BLaER1 treated with 17β-estradiol and CSF1 and Interleukin-3, amounts not matched to agents 10 nM and 100 nM (cell line): ENCODE results near the gene TMEM114.

Experiments used
- H3K27ac ChIP-seq, 11 experiments: shearing (Covaris generic); formaldehyde crosslinking; 2 replicates each; pipeline ENCODE4 v1.8.1; 2022
- H3K27me3 ChIP-seq, 11 experiments: shearing (Covaris generic); formaldehyde crosslinking; 2 replicates each; pipeline ENCODE4 v1.8.1; 2022
- H3K36me3 ChIP-seq, 11 experiments: shearing (Covaris generic); formaldehyde crosslinking; 2 replicates each; pipeline ENCODE4 v1.8.1; 2022
- H3K4me1 ChIP-seq, 10 experiments: shearing (Covaris generic); formaldehyde crosslinking; 2 replicates each; pipeline ENCODE4 v1.8.1; 2022
- H3K4me2 ChIP-seq, 11 experiments: shearing (Covaris generic); formaldehyde crosslinking; 2 replicates each; pipeline ENCODE4 v1.8.1; 2022
- H3K4me3 ChIP-seq, 10 experiments: shearing (Covaris generic); formaldehyde crosslinking; 2 replicates each; pipeline ENCODE4 v1.8.1; 2022
- H3K9ac ChIP-seq, 11 experiments: shearing (Covaris generic); formaldehyde crosslinking; 2 replicates each; pipeline ENCODE4 v1.8.1; 2022
- H3K9me3 ChIP-seq, 11 experiments: shearing (Covaris generic); formaldehyde crosslinking; replicated peaks in 1 of 11; 2 replicates each; pipeline ENCODE4 v1.8.1; 2022
- H4K20me1 ChIP-seq, 11 experiments: shearing (Covaris generic); formaldehyde crosslinking; 2 replicates each; pipeline ENCODE4 v1.8.1; 2022
- Cebpa-rat ChIP-seq, 11 experiments: shearing (Covaris generic); IDR thresholded peaks; 2 replicates each; pipeline ENCODE4 v1.8.1; 2022

TMEM114 gene

GRCh38 chr16:8589900-8590688 lies at the start of gene TMEM114:
Gene TMEM114 (minus strand): TSS chr16:8590511. CDS start chr16:8589838, 673 bp downstream.
- peaks cover 0 to 14% (median 0%) of the 10 kb centered on the region in 10 experiments; a peak in 6 of 20 replicates for H3K4me1 ChIP-seq
- H3K4me3 ChIP-seq: no peak within 1 kb of the TSS
- no peak within 1 kb of the TSS for H3K9ac ChIP-seq
- no peaks in the 10 kb centered on the region for H3K36me3 ChIP-seq
- H3K9me3 ChIP-seq: peaks cover 18 to 41% (median 28%) of the 10 kb centered on the region in 11 experiments
- TF ChIP-seq Cebpa-rat (IDR thresholded peaks at IDR 0.05): no peak
- H4K20me1 ChIP-seq: no peaks in the 10 kb centered on the region
- H3K27ac ChIP-seq: no peak within 1 kb of the TSS
- H3K27me3 ChIP-seq: peaks cover 27 to 44% (median 37%) of the 10 kb centered on the region in 11 experiments
- no peak within 1 kb of the TSS for H3K4me2 ChIP-seq

- no peaks in the 10 kb centered on the region for H3K27me3 ChIP-seq
- H4K20me1 ChIP-seq: peaks cover 0 to 58% (median 35%) of the 10 kb centered on the region in 11 experiments; a peak in 15 of 22 replicates
- H3K9me3 ChIP-seq: no peaks in the 10 kb centered on the region
- H3K4me1 ChIP-seq: peaks cover 31 to 93% (median 68%) of the 10 kb centered on the region in 10 experiments
- peak overlapping the region in 3 of 11 experiments; percentile 33 to 38 (median 35); a peak in 3 of 22 replicates for H3K9ac ChIP-seq
- no peak for TF ChIP-seq Cebpa-rat (IDR thresholded peaks at IDR 0.05)
- H3K4me2 ChIP-seq: peak overlapping the region in 7 of 11 experiments; percentile 15 to 59 (median 51); a peak in 11 of 22 replicates
- peaks cover 89 to 94% (median 93%) of the 10 kb centered on the region in 11 experiments for H3K36me3 ChIP-seq
- peak overlapping the region in 2 of 11 experiments; percentile 9 to 17; a peak in 2 of 22 replicates for H3K27ac ChIP-seq
- no peak overlapping the region for H3K4me3 ChIP-seq
Observed at GRCh38 chr16:8639694-8640093, 49.4 kb upstream of the TMEM114 start.

- Histone ChIP-seq H3K4me2 (peak overlapping the region in 1 of 11 experiments; percentile 14; a peak in 1 of 22 replicates), H3K4me1 (peaks cover 43 to 85% (median 67%) of the 10 kb centered on the region in 10 experiments), H3K36me3 (peaks cover 74 to 98% (median 90%) of the 10 kb centered on the region in 11 experiments), H4K20me1 (peaks cover 0 to 82% (median 41%) of the 10 kb centered on the region in 11 experiments; a peak in 16 of 22 replicates), H3K9me3 (no peaks in the 10 kb centered on the region), H3K27ac (no peak overlapping the region), H3K9ac (no peak overlapping the region), H3K4me3 (no peak overlapping the region), H3K27me3 (no peaks in the 10 kb centered on the region)
- TF ChIP-seq Cebpa-rat (IDR thresholded peaks at IDR 0.05): no peak
Observed at GRCh38 chr16:8634991-8635736, 44.9 kb upstream of the TMEM114 start.

DNA sequence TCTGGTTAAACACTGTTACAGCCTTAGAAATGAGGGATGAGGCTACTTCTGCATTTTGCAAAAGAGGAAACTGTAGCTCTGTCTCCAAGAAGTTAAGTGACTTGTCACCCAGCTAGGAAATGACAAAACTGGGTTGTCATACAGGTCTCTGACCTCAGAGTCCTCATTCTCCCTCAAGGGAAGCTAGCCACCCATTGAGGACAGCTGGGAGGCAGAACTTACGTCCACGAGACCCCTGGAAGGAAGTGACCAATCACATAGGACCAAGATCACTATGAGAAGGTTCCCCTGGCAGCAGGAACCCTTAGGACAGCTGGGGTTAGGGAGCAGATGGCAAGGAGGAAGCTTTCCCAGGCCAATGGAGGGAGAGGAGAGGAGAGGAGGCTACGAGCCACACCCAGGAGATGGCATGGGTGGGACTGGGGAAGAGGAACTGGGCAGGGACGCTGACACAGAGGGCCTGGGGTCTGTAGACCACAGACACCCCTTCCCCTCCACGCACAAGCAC lies 42.4 kb upstream of the TMEM114 start:
- H3K4me1 ChIP-seq: peaks cover 58 to 86% (median 69%) of the 10 kb centered on the region in 10 experiments
- peak overlapping the region in 10 of 11 experiments; percentile 21 to 73 (median 64); a peak in 17 of 22 replicates for H3K9ac ChIP-seq
- H3K4me2 ChIP-seq: peak overlapping the region; percentile 15 to 87 (median 66); a peak in 20 of 22 replicates
- H4K20me1 ChIP-seq: peaks cover 0 to 83% (median 44%) of the 10 kb centered on the region in 11 experiments; a peak in 15 of 22 replicates
- no peak for TF ChIP-seq Cebpa-rat (IDR thresholded peaks at IDR 0.05)
- H3K27ac ChIP-seq: peak overlapping the region; percentile 47 to 87 (median 65); a peak in 21 of 22 replicates
- peaks cover 74 to 99% (median 90%) of the 10 kb centered on the region in 11 experiments for H3K36me3 ChIP-seq
- no peaks in the 10 kb centered on the region for H3K9me3 ChIP-seq
- H3K4me3 ChIP-seq: peak overlapping the region in 3 of 10 experiments; percentile 1 to 49 (median 20); a peak in 4 of 20 replicates
- H3K27me3 ChIP-seq: no peaks in the 10 kb centered on the region

- H3K4me2 ChIP-seq: peak overlapping the region; percentile 15 to 87 (median 66); a peak in 21 of 22 replicates
Observed at GRCh38 chr16:8631818-8632465, 41.6 kb upstream of the TMEM114 start.

GRCh38 chr16:8631373-8631772 lies 41.1 kb upstream of the TMEM114 start:
- Histone ChIP-seq H3K36me3 (peaks cover 74 to 99% (median 90%) of the 10 kb centered on the region in 11 experiments), H3K4me1 (peaks cover 68 to 86% (median 76%) of the 10 kb centered on the region in 10 experiments), H3K9me3 (no peaks in the 10 kb centered on the region), H3K4me2 (peak overlapping the region in 8 of 11 experiments; percentile 18 to 87 (median 78); a peak in 13 of 22 replicates), H4K20me1 (peaks cover 0 to 85% (median 57%) of the 10 kb centered on the region in 11 experiments; a peak in 16 of 22 replicates), H3K27ac (peak overlapping the region in 9 of 11 experiments; percentile 60 to 87 (median 77); a peak in 13 of 22 replicates), H3K27me3 (no peaks in the 10 kb centered on the region), H3K9ac (peak overlapping the region in 6 of 11 experiments; percentile 40 to 73 (median 69); a peak in 9 of 22 replicates), H3K4me3 (no peak overlapping the region; a peak in 1 of 20 replicates)
- no peak for TF ChIP-seq Cebpa-rat (IDR thresholded peaks at IDR 0.05)

More at GRCh38 chr16:8631818-8632465, 41.6 kb upstream of the TMEM114 start:
- H3K9me3 ChIP-seq: no peaks in the 10 kb centered on the region
- H4K20me1 ChIP-seq: peaks cover 0 to 84% (median 51%) of the 10 kb centered on the region in 11 experiments; a peak in 16 of 22 replicates
- peak overlapping the region; percentile 21 to 73 (median 59); a peak in 17 of 22 replicates for H3K9ac ChIP-seq
- H3K36me3 ChIP-seq: peaks cover 74 to 99% (median 90%) of the 10 kb centered on the region in 11 experiments
- H3K4me3 ChIP-seq: peak overlapping the region in 1 of 10 experiments; percentile 28; a peak in 1 of 20 replicates
- H3K4me1 ChIP-seq: peaks cover 65 to 86% (median 73%) of the 10 kb centered on the region in 10 experiments
- H3K27ac ChIP-seq: peak overlapping the region; percentile 47 to 87 (median 65); a peak in 21 of 22 replicates
- TF ChIP-seq Cebpa-rat (IDR thresholded peaks at IDR 0.05): no peak
- H3K27me3 ChIP-seq: no peaks in the 10 kb centered on the region

DNA sequence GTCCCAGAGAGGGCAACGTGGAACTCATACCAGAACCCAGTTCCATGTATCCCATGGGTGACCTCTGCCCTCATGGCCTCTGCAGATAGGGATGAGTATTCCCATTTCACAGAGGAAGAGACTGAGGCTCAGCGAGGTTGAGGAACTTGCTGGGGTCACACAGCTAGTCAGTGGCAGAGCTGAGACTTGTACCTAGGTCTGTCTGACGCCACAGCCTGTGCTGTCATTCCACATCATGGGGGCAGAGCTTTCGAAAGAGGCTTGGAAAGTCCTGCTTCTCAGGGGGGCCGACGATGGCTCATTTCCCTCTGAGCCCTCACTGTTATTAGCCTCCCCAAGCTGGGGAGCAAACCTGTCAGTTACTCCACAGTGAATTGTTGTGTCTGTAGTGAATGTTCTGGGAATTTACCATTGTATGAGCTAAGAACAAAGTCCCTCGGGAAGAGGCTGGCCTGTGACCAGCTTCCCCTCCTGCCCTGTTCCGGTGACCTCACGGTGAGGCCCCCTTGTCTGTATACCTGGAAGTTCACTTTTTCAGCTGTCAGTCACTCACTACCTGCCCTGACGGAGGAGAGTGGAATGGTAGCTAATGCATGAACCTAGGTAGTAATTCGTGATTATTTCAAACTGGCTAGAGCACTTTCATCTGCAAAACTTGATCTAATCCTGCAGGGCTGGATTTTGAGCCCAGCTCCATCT lies 40.1 kb upstream of the TMEM114 start:
- Histone ChIP-seq H3K27me3 (no peaks in the 10 kb centered on the region), H3K4me3 (no peak overlapping the region), H3K27ac (peak overlapping the region in 4 of 11 experiments; percentile 6 to 87 (median 86); a peak in 5 of 22 replicates), H3K4me1 (peaks cover 73 to 93% (median 82%) of the 10 kb centered on the region in 10 experiments), H3K9me3 (no peaks in the 10 kb centered on the region), H3K9ac (peak overlapping the region in 3 of 11 experiments; percentile 69; a peak in 4 of 22 replicates), H3K36me3 (peaks cover 74 to 99% (median 90%) of the 10 kb centered on the region in 11 experiments), H4K20me1 (peaks cover 0 to 95% (median 66%) of the 10 kb centered on the region in 11 experiments; a peak in 17 of 22 replicates), H3K4me2 (peak overlapping the region in 3 of 11 experiments; percentile 77 to 87 (median 83); a peak in 7 of 22 replicates)
- no peak for TF ChIP-seq Cebpa-rat (IDR thresholded peaks at IDR 0.05)
